HG03097 (cell line): ENCODE results near the gene STMN3.
"Not testable (repeated sequence)": the region's sequence is repeated elsewhere in the genome, so short reads cannot be mapped to it uniquely, and the experiment has no call there.

ENCODE experiments used
- ATAC-seq: cut with Tn5 transposase; IDR thresholded peaks from one replicate; pipeline ENCODE4 v1.9.1; 2021; ENCODE audit not compliant: unreplicated experiment, low FRiP score

Gene STMN3

DNA sequence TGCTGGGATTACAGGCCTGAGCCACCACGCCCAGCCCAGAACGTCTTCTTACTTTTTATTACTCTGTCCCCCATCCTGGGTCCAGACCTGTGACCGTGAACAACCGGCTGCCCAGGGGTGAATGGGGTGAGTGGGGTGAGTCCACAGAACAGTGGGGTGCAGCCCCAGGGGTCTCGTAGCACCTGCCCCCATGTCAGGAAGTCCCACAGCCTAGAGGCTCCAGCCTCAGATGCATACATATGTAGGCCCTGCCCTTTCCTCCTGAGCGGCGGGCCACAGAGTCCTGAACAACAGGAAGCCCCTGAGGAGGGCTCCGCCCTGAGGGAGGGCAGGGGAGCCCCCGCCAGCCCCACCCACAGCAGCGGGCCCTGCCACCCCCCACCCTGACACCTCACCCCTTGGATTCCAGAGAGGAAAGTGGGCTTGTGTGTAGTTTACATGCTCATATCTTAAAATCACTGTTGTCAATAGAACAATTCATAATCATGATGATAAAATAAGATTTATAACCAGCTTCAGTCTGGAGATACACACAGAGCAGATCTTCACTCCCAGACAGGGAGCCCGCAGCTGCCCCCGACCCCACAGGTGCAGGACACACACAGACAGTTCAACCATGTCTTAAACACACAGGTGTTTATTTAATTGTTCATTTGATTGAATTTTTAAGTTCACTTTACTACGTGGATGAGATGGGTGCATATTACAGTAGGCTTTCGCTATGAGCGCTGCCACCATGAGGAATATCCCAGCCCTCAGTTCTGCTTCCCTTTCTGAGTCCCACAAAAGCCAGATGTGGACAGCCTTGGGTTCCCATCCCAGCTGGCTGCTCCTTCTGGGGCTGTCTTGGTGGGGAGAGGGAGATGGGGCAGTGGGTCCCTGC, 13.9 kb downstream of the STMN3 start:
- no peak for ATAC-seq

DNA sequence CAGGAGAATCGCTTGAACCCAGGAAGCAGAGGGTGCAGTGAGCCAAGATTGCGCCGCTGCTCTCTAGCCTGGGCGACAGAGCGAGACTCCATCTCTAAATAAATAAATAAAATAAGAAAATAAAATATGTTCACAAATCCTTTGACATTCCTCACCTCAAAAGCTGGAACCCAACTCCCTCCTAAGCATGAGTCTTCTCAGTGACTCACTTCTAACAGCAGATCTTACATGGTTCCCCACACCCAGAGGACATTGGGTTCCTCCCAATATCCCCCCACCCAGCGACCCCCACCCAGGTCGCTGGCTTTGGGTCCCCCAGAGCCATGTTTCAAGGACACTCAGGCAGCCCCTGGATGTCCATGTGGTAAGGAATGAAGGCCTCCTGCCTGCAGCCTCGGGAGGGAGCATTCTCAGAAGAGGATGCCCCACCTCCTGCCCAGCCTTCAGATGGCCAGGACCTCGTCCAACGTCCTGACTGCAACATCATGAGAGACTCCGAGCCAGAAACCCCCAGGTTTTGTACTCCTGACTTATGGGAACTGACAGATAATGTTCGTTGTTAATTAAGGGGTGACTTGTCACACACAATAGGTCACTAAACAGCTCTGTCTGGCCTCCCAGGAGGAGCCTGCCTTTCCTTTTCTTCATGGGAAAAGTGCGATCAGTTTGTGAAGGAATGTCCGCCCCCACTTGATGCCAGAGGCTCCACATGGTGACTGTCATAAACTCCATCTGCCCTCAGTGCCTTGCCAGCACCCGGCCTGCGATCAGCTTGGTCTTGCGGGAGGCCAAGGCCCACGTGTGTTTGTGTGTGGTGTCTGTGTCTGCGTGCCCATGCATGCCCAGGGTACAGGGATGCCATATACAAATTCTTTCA, 16.2 kb downstream of the STMN3 start:
- ATAC-seq: no peak

DNA sequence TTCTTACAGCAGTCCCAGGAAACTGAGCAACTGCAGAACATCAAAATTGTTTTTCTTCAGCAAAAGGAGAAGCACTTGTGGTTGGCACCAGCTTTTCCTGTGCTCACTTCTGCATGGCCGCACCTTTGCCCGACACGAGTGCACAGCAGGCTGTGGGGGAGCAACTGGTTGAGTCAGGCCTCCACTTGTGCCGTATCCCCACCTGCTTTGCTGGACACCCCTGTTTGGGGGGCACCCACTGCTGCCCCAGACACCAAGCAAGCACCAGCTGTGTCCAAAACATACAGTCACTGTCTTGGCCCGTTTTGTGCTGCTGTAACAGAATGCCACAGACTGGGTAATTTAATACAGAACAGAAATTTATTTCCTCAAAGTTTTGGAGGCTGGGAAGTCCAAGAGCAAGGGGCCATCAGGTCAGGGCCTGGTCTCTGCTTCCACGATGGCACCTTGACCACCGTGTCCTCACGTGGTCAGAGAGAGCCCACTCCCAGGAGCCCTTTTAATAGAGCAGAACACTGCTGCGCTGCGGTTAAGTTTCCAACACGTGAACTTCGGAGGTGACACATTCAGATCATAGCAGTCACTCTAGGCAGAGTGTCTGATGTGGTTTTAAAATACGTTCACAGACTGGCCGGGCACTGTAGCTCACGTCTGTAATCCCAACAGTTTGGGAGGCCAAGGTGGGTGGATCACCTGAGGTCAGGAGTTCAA, 17.6 kb downstream of the STMN3 start:
- no peak for ATAC-seq

DNA sequence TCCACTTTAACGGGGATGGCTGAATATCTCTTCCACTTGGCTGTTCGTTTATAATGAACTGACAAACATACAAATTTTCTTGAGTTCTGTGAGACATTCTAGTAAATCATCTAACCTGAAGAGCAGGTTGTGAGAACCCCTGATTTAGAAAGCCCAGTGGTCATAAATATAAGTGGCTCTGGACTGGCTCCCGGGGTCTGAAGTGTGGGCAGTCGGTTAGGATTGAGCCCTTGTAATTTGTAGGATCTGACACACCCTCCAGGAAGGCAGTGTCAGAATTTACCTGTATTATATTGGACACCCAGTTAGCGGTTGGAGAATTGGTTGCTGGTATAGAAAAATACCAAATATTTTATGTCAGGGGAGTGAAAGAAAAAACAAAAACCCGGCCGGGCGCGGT, 19.5 kb downstream of the STMN3 start:
- no peak for ATAC-seq

DNA sequence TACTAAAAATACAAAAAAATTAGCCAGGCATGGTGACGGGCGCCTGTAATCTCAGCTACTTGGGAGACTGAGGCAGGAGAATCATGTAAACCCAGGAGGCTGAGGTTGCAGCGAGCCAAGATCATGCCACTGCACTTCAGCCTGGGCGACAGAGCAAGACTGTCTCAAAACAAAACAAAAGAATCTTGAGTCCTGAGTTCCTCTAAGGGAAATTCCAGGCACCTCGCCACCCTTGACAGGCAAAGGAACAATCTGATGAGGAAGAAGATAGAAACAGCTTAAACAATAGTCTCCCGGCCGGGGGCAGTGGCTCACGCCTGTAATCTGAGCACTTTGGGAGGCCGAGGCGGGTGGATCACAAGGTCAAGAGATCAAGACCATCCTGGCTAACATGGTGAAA, 21.8 kb downstream of the STMN3 start:
- ATAC-seq: not testable (repeated sequence)

DNA sequence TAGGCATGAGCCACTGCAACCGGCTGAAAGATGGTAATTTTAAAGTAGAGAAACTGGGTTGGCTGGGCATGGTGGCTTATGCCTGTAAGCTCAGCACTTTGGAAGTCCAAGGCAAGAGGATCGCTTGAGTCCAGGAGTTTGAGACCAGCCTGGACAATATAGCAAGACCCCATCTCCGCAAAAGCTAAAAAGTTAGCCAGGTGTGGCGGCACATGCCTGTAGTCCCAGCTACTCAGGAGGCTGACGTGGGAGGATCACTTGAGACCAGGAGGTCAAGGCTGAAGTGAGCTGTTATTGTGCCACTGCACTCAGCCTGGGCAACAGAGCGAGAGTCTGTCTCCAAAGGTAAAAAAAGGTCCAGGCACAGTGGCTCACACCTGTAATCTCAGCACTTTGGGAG, 22.3 kb downstream of the STMN3 start:
- not testable (repeated sequence) for ATAC-seq

DNA sequence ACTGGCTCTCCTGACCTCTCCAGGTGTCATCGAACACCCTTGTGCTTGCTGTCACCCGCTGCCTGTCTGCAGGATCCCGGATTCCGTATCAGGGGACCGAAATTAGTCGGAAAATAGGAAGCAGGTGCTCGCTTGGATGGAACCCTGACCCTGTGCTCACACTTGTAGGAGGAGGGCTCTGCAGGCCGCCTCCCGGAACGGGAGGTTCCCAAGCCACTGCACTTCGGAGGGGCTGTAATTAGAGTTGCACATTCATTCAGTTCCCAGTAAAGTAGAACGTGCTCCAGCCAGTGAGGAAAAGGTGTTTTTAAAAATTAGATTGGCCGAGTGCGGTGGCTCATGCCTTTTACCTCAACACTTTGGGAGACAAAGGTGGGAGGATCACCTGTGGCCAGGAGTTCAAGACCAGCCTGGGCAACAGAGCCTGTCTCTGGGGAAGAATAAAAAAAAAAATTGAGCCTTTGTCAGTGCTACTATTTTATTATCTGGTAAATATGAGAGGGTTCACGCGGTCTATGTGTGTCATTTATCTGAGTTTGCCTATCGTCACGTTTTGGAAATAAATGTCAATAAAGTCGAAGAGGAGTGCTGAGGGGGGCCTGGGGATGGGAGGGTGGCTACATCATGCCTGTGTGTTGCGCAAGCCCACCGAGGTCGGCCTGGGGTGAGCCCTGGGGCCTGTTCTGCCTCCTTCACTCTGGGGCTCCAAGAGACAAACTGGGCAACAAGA, 24.8 kb downstream of the STMN3 start:
- no peak for ATAC-seq

DNA sequence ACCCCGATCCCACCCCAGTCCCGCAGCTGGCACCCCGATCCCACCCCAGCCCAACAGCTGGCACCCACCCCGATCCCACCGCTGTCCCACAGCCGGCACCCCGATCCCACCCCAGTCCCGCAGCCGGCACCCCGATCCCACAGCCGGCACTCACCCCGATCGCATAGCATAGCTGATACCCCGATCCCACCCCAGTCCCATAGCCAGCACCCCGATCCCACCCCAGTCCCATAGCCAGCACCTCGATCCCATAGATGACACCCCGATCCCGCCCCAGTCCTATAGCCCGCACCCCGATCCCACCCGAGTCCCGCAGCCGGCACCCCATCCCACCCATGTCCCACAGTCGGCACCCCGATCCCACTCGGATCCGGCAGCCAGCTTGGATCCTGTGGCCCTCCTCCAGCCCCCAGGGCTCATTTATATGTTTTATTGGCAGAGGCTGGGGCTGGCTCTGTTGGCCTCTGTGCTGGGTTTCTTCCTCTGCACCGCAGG, 25.4 kb downstream of the STMN3 start:
- ATAC-seq: no peak

DNA sequence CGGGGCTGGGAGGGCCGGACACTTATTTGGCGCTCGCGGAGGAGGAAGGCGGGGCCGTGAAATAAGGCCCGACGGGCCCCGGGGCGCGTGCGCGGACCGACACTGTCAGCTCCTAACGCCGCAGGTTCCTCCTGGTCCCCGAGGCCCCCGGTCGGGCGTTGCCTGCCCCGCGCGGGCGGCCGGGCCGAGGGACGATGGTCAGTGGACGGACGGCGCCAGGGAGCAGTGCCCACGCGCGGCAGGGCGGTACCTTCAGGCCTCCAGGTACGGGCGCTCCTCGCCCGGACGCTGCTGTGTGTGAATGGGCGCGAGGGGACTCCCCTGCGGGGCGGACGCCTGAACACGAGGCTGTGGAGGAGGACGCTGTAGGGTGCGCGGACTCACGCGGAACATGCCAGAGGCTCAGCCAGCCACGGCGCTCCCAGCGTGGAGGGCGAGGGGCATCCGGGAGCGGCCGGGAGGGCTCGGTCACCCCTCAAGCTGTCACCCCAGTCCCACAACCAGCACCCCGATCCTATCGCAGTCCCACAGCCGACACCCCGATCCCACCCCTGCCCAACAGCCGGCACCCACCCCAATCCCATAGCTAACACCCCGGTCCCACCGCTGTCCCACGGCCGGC, 26.0 kb downstream of the STMN3 start:
- ATAC-seq: peak; percentile 67

DNA sequence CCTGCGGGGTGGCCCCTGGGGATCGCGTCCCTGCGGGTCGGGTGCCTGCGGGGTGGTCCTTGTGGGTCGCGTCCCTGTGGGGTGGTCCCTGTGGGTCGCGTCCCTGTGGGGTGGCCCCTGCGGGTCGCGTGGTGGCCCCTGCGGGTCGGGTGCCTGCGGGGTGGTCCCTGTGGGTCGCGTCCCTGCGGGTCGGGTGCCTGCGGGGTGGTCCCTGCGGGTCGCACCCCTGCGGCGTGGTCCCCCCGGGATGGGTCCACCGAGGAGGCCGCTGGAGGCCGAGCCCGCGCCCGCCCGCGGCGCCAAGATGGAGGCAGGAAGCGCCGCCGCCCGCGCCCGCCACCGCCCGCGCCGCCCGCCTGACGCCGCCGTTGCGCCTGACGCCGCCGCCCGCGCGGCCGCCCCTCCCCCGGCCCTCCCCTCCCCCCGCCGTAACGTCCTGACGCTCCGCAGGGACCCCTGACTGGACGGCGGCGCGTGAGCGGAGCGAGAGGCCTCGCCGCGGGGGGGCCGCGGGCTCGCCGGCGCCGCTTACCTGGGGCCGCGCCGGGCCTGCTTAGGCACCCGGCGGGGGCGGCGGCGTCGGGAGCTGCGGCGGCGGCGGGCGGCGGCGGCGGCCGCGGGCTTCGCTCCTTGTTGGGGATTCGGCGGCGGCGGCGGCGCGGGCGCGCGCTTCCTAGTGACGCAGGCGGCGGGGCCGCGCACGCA, 26.6 kb downstream of the STMN3 start, which contains the start of gene GMEB2:
GMEB2 (minus strand) TSS at position 678 of the 705 bp plus-strand sequence. CDS start 7,704 bp downstream, outside the sequence.
- peak; percentile 44 for ATAC-seq

DNA sequence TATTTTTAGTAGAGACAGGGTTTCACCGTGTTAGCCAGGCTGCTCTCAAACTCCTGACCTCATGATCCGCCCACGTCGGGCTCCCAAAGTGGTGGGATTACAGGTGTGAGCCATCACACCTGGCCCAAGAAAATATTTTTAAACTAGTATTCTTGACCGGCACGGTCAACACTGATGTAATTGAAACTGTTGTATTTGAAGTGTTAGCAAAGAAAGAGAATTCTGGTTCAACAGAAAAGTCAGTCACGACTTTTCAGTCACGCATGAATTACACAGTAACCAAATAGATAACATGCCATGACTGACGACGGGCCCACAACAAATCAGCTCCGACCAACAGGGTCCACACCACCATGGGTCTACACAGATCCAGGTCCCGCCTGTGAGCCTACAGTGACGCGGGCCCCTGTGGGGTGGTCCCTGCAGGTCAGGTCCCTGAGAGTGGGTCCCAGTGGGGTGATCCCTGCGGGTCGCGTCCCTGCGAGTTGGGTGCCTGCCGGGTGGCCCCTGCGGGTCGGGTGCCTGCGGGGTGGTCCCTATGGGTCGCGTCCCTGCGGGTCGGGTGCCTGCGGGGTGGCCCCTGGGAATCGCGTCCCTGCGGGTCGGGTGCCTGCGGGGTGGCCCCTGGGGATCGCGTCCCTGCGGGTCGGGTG, 27.3 kb downstream of the STMN3 start:
- ATAC-seq: no peak

DNA sequence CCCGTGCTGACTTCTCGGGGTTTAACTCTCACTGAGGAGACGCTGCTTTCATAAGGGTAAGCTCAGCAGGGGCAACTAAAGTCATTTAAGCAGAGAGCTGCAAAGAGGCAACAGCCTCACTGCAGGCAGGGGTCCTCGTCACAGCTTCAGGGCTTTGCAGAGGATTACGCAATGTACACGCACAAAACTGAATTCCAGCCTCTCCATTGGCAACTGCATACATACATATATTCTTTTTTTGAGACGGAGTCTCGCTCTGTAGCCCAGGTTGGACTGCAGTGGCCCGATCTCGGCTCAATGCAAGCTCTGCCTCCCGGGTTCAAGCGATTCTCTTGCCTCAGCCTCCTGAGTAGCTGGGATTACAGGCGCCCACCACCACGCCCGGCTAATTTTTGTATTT, 28.7 kb downstream of the STMN3 start:
- no peak for ATAC-seq

DNA sequence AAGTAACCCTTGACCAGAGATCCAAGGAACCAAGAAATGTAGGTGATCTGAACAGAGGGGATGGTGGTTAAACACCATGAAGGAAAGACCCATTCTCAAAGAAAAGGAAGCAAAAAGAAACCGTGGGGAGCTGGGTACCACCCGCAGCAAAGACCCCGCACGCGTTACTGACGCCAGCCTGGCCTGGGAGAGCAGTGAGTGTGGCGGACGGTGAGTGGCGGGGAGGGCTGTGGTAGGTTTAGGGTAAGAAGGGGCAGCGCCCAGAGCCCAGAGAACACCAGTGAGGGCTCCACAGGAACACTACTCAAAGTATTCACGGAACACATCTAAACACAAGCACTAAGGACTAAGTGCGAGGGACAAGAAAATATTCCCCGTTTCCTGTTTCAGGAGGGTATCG, 30.5 kb downstream of the STMN3 start:
- no peak for ATAC-seq

DNA sequence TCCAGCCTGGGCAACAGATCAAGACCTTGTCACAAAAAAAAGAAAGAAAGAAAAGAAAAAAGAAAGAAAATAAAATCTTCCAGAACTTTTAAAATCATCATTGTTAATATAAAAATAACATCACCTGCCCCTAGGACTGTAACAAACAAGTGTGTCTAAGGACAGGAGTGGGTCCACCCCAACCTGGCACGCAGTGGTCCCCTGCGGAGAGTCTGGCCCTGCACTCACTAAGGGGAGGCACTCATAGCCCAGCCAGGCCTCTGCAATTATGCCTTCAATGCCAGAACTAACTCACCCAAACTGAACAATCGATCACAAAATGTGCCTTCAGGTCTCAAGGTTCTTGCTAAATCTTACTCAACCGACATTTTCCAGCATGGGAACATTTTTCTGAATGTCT, 31.1 kb downstream of the STMN3 start:
- no peak for ATAC-seq

DNA sequence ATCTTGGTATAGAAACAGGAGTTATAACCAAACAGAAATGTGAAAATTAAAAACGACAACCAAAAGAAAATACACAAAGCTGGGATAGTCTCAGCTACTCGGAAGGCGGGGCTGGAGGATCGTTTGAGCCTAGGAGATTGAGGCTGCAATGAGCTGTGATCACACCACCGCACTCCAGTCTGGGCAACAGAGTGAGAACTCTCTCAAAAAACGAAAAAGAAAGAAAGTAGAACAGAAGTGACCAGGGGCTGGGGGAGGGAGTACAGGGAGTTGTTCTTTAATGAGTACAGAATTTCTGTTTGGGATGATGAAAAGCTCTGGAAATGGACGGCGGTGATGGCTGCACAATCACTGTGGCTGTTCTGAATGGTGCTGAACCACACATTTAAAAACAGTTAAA, 32.2 kb downstream of the STMN3 start:
- no peak for ATAC-seq

DNA sequence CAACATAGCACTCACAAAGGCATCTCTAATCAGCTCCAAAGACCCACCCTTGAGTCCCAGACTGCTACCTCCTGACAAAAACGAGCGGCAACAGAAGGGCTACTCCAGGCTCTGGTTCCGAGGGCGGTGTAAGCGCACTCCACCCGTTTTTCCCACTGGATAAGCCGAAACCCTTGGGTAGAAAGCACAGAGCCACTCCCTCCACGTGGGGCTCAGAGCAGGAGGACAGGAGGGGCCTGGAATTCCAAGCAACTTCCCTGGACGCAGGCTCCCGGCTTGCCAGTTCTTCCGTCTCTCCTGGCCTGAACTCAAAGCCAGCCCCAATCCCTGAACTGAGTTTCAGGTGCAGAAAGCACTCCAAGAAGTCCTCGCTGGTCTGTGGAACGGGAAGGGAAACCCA, 33.7 kb downstream of the STMN3 start:
- no peak for ATAC-seq

DNA sequence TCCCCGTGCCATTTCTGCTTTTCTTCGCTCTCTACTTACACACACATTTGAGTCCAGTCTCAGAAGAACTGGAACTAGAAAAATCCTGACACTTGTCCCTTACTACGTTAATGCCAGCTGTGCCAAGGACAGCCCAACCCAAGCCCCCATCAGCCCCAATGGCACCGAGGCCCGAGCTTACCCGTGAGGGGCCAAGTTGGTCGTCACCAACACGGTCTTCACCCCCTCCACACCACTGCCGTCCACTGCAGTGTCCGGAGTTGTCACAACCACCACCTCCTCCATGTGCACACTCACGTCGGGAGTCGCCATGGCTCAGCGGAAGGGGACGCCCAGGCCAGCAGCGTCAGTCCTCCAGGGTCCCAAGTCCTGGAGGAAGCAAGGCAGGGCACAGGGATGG, 34.1 kb downstream of the STMN3 start:
- no peak for ATAC-seq

DNA sequence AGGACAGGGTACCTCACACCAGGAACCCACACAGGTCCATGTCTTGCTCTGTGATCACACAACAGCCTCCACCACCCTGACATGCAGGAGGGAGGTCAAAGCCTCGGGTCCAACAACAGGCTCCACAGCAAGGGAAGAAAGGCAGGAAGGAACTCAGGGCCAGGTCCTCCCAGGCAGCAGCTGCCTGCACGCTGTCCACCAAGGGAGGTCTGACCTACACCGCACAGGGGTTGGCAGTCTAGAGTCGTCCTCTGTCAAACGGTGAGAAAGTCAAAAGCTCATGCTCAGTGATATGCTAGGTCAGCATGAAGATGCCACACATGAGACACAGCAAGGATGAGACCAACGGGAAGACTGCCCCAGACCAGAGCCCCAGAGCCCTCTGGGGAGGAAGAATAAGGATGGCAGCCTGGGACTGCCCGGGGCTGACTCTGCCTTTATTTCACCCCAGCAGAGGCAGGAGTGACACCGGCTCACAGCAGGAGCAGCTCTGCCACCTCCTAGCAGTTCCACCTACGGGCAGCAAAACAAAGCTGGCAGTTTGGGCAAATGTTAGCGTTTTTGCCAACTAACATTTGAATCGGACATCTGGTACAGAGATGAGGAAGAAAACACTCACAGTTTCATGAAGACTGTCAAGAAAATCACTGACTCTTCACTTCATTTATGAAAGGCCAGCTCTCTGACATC, 34.8 kb downstream of the STMN3 start:
- no peak for ATAC-seq
